Activated CD4-positive, alpha-beta memory T cell treated with anti-CD3 and anti-CD28 coated beads, Interleukin-2, amount 10 ng/mL, durations not matched to agents 7 days and 5 days (primary cell): ENCODE results near the gene TRAM1L1. TPM values are rescaled to one million over a fixed set of nuclear protein-coding genes. Genes with fewer than 3 reads are reported as not detected.

ENCODE experiments used
- CTCF ChIA-PET: fragments of 350-600 bp; sonication (Branson Sonifier 250); formaldehyde crosslinking; loops from one replicate; lab custom pipeline; 2021; ENCODE audit warnings: antibody characterized with exemption, inconsistent platforms; lab: Charles Lee
- POLR2A ChIA-PET: fragments of 350-600 bp; sonication (Branson Sonifier 250); formaldehyde crosslinking; loops from one replicate; lab custom pipeline; 2021; ENCODE audit warnings: antibody characterized with exemption; lab: Charles Lee
- DNase-seq: peaks from one replicate; pipeline ENCODE4 v3.0.0-alpha.2; 2020
- H3K27ac Mint-ChIP-seq: one replicate; pipeline ENCODE4 v1.8.0; 2021; ENCODE audit warnings: mild to moderate bottlenecking, mixed read lengths
- H3K27me3 Mint-ChIP-seq: one replicate; pipeline ENCODE4 v1.8.0; 2021; ENCODE audit warnings: mixed read lengths
- H3K36me3 Mint-ChIP-seq: one replicate; pipeline ENCODE4 v1.8.0; 2021; ENCODE audit warnings: low read depth, mixed read lengths
- H3K4me1 Mint-ChIP-seq: one replicate; pipeline ENCODE4 v1.8.0; 2021; ENCODE audit warnings: mixed read lengths
- H3K4me3 Mint-ChIP-seq: one replicate; pipeline ENCODE4 v1.8.0; 2021; ENCODE audit warnings: mild to moderate bottlenecking, mixed read lengths
- H3K9me3 Mint-ChIP-seq: one replicate; pipeline ENCODE4 v1.8.0; 2021; ENCODE audit warnings: mixed read lengths
- total RNA-seq, 2 experiments: library from RNA; stranded (reverse); gene quantifications; one replicate each; pipeline ENCODE4 v1.2.3, GENCODE V29; 2021

The TRAM1L1 gene
- total RNA-seq = not detected

GRCh38 chr4:117084866-117085701 lies at the start of gene TRAM1L1:
Gene TRAM1L1, minus strand, starts transcription at chr4:117085576. Its CDS starts 183 bp downstream, at chr4:117085393.
- Mint-ChIP-seq H3K27me3 (no peaks in the 10 kb centered on the region), H3K4me1 (no peaks in the 10 kb centered on the region), H3K4me3 (no peak within 1 kb of the TSS), H3K36me3 (no peaks in the 10 kb centered on the region), H3K9me3 (no peaks in the 10 kb centered on the region), H3K27ac (no peak within 1 kb of the TSS)
- DNase-seq = no peak
- POLR2A ChIA-PET = no interaction called here
- CTCF ChIA-PET = no interaction called here

DNA sequence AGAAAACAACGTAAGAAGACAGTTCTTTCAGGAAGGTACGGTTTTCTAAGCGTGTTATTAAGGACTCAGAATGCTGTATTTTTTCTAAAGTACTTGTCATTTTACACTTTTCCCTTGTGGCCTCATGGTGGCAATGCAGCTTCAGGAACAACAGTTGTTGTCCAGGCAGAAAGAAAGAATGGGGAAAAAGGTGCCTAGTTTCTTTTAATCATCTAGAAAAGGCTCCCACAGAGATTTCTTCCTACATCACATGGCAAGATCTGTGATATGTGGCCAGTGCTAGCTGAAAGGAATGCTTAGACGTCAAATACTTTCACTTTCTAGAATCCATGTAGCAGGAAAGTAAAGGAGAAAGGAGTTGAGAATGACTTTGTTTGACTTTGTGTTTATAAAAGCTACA lies 49.0 kb upstream of the TRAM1L1 start:
- DNase-seq = no peak
- ChIA-PET POLR2A (no interaction called here), CTCF (no interaction called here)
- Mint-ChIP-seq H3K4me3 (no peak overlapping the region), H3K9me3 (peaks cover 10% of the 10 kb centered on the region), H3K4me1 (no peaks in the 10 kb centered on the region), H3K27me3 (no peaks in the 10 kb centered on the region), H3K27ac (no peak overlapping the region), H3K36me3 (no peaks in the 10 kb centered on the region)

GRCh38 chr4:117096886-117097285 lies 11.5 kb upstream of the TRAM1L1 start:
- H3K27me3 Mint-ChIP-seq = no peaks in the 10 kb centered on the region

DNA sequence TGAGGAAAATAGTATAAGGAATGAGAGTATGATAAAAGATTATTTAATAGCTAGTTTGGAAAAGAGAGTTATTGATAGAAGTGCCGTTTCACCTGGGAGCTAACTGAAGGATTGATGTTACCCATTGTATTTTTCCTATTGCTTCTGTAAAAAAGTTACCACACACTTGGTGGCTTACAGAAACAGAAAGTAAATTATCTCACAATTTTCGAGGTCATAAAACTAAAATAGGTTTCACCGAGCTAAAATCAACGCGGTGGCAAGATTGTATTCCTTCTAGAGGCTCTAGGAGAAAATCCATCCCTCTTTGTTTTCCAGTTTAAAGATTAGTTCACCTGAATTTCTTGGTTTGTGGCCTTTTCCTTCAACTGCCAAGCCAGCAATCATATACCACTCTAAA lies 11.1 kb upstream of the TRAM1L1 start:
- DNase-seq = no peak
- Mint-ChIP-seq H3K36me3 (no peaks in the 10 kb centered on the region), H3K4me1 (no peaks in the 10 kb centered on the region), H3K27ac (no peak overlapping the region), H3K4me3 (no peak overlapping the region), H3K9me3 (no peaks in the 10 kb centered on the region), H3K27me3 (no peaks in the 10 kb centered on the region)
- ChIA-PET CTCF (no interaction called here), POLR2A (no interaction called here)

More at GRCh38 chr4:117096886-117097285, 11.5 kb upstream of the TRAM1L1 start:
- Mint-ChIP-seq H3K4me1 (no peaks in the 10 kb centered on the region), H3K9me3 (no peaks in the 10 kb centered on the region), H3K36me3 (no peaks in the 10 kb centered on the region), H3K4me3 (no peak overlapping the region), H3K27ac (no peak overlapping the region)
- ChIA-PET CTCF (no interaction called here), POLR2A (no interaction called here)
- DNase-seq = no peak

GRCh38 chr4:117093571-117093970 lies 8.2 kb upstream of the TRAM1L1 start:
- H3K4me3 Mint-ChIP-seq = no peak overlapping the region
- H3K27me3 Mint-ChIP-seq = no peaks in the 10 kb centered on the region
- DNase-seq = no peak
- H3K27ac Mint-ChIP-seq = no peak overlapping the region
- H3K4me1 Mint-ChIP-seq = no peaks in the 10 kb centered on the region
- ChIA-PET CTCF (no interaction called here), POLR2A (no interaction called here)
- H3K9me3 Mint-ChIP-seq = no peaks in the 10 kb centered on the region
- no peaks in the 10 kb centered on the region for H3K36me3 Mint-ChIP-seq

DNA sequence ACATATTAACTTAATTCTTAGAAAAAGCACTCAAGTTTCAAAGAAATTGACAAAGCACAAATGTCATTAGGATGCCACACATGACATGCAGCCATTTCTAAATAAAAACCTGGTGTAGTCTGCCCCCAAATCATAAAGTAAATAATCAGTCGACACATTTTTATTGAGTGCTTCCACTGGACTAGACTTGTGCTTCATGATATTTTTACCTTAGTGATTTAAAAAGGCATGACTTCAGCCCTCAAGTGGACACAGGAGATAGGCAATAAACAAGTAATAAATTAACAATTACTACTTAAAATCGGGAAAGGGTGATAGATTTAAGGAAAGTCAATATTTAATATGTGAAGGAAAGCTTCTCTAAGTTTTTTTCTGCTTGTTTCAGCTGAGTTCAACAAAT lies 7.6 kb downstream of the TRAM1L1 start:
- no peaks in the 10 kb centered on the region for H3K27me3 Mint-ChIP-seq
- no peak overlapping the region for H3K4me3 Mint-ChIP-seq
- ChIA-PET POLR2A (no interaction called here), CTCF (no interaction called here)
- H3K27ac Mint-ChIP-seq = no peak overlapping the region
- no peaks in the 10 kb centered on the region for H3K9me3 Mint-ChIP-seq
- no peaks in the 10 kb centered on the region for H3K4me1 Mint-ChIP-seq
- no peak for DNase-seq
- no peaks in the 10 kb centered on the region for H3K36me3 Mint-ChIP-seq

GRCh38 chr4:117068120-117068519 lies 17.3 kb downstream of the TRAM1L1 start:
- no peak for DNase-seq
- Mint-ChIP-seq H3K27ac (no peak overlapping the region), H3K9me3 (no peaks in the 10 kb centered on the region), H3K27me3 (no peaks in the 10 kb centered on the region), H3K36me3 (no peaks in the 10 kb centered on the region), H3K4me3 (no peak overlapping the region), H3K4me1 (no peaks in the 10 kb centered on the region)
- ChIA-PET POLR2A (no interaction called here), CTCF (no interaction called here)

- DNase-seq = no peak
- Mint-ChIP-seq H3K36me3 (no peaks in the 10 kb centered on the region), H3K4me3 (no peak overlapping the region), H3K9me3 (peaks cover 6% of the 10 kb centered on the region), H3K27ac (no peak overlapping the region), H3K4me1 (no peaks in the 10 kb centered on the region), H3K27me3 (no peaks in the 10 kb centered on the region)
- ChIA-PET CTCF (no interaction called here), POLR2A (no interaction called here)
These were observed 21.2 kb downstream of the TRAM1L1 start for GRCh38 chr4:117063961-117064696.

- no peaks in the 10 kb centered on the region for H3K4me1 Mint-ChIP-seq
- no peak overlapping the region for H3K4me3 Mint-ChIP-seq
- H3K36me3 Mint-ChIP-seq = no peaks in the 10 kb centered on the region
- POLR2A ChIA-PET = no interaction called here
- no peak for DNase-seq
- H3K9me3 Mint-ChIP-seq = peaks cover 3% of the 10 kb centered on the region
- H3K27ac Mint-ChIP-seq = no peak overlapping the region
- CTCF ChIA-PET = no interaction called here
- H3K27me3 Mint-ChIP-seq = no peaks in the 10 kb centered on the region
These were observed 42.4 kb downstream of the TRAM1L1 start for GRCh38 chr4:117042962-117043361.
